Fibroblast of pulmonary artery (primary cell): ENCODE results near the gene CACNB2.

ENCODE experiments used
- DNase-seq: peaks from one replicate; pipeline ENCODE4 v3.0.0-alpha.2; 2010; ENCODE audit warnings: low read depth
- H3K4me3 ChIP-seq: replicated peaks from 2 replicates; pipeline ENCODE4 v1.5.1; 2011; ENCODE audit warnings: low read depth, mild to moderate bottlenecking, control low read depth, low read length, moderate library complexity
- TF ChIP-seq, protein P1 (sequence below): IDR thresholded peaks from 2 replicates; pipeline ENCODE4 v1.5.1; 2011; ENCODE audit warnings: mild to moderate bottlenecking, control low read depth, low read length, inconsistent platforms; ENCODE audit errors: missing control alignments

The CACNB2 gene

DNA sequence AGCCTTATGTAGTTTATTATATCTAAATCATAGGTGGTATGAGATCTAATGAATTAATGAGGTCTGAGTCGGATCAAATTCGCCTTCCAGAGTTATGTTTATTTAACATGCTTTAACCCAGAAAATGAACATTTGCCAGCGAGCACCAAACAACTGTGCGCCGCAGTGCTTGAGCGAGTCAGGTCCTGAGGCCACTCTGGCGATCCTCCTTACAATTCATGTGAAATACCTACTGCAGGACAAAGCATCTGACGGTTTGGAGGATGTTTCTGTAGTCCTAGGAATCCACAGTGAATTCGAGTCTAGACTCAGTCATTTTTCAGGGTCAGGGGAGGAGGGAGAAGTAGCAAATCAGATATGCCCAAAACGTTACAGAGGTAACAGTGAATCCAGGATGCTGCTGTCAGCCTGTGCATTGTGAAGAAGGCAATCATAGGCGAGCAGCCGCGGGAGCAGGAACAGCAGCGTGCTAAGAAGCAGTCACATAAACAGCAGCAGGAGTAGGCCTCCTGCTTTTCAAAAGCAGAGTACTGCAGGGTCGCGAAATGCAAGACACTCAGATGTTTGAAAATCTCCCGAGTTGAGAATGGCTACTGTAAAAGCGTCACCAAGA lies 120.2 kb downstream of the CACNB2 start:
- TF ChIP-seq, protein P1, sequence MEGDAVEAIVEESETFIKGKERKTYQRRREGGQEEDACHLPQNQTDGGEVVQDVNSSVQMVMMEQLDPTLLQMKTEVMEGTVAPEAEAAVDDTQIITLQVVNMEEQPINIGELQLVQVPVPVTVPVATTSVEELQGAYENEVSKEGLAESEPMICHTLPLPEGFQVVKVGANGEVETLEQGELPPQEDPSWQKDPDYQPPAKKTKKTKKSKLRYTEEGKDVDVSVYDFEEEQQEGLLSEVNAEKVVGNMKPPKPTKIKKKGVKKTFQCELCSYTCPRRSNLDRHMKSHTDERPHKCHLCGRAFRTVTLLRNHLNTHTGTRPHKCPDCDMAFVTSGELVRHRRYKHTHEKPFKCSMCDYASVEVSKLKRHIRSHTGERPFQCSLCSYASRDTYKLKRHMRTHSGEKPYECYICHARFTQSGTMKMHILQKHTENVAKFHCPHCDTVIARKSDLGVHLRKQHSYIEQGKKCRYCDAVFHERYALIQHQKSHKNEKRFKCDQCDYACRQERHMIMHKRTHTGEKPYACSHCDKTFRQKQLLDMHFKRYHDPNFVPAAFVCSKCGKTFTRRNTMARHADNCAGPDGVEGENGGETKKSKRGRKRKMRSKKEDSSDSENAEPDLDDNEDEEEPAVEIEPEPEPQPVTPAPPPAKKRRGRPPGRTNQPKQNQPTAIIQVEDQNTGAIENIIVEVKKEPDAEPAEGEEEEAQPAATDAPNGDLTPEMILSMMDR: no peak
- no peak for DNase-seq
- no peak overlapping the region for H3K4me3 ChIP-seq

GRCh38 chr10:18261063-18261610 lies 120.9 kb downstream of the CACNB2 start:
- H3K4me3 ChIP-seq: no peak overlapping the region
- TF ChIP-seq, protein P1: no peak
- DNase-seq: no peak

DNA sequence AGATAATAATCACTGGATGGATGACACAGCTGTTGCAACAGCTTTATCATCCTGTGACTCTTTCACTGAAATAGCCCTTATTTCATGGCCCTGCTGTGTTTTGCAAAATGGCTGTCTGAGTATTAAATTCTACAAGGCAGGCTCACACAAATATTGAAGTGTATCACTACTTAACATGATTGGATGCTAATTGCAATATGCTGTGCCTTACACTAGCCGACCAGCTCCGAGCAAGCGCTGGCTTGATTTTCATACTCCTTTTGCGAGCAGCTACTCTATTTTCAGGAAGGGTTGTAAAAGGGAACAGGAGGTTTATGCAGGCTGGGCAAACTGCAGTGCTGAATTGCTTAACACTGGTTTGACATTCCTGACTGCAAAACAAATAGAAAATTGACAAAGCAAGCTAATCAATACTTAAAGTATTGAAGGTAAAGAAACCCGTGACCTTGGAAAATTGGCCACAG lies 121.6 kb downstream of the CACNB2 start:
- TF ChIP-seq, protein P1: no peak

GRCh38 chr10:18264466-18265050 lies 124.3 kb downstream of the CACNB2 start:
- TF ChIP-seq, protein P1: no peak
- no peak for DNase-seq
- H3K4me3 ChIP-seq: no peak overlapping the region

More for the DNA sequence above, 121.6 kb downstream of the CACNB2 start:
- DNase-seq: no peak
- no peak overlapping the region for H3K4me3 ChIP-seq

GRCh38 chr10:18268005-18268404 lies 127.8 kb downstream of the CACNB2 start:
- no peak for DNase-seq
- TF ChIP-seq, protein P1: no peak
- H3K4me3 ChIP-seq: no peak overlapping the region

DNA sequence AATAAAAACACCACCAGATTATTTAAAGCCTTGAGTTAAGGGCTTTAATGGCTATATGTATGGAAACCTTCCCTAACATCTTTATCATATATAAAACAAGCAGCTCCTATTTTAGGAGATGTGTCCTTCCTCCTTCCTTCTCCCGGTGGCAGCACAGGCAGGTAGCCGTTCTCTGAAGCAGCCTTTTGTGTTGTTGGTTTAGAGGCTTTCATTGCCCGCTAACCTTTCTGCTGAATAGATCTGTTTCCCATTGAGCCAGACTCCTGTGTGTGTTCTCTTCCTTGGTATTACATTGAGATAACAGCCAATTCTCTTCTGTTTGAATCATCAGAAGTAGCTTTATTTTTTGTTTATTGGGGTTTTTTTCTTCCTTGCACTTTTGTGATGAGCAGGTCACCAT lies 131.3 kb downstream of the CACNB2 start:
- no peak overlapping the region for H3K4me3 ChIP-seq
- TF ChIP-seq, protein P1: no peak
- DNase-seq: no peak

GRCh38 chr10:18273039-18273438 lies 132.8 kb downstream of the CACNB2 start:
- DNase-seq: no peak
- H3K4me3 ChIP-seq: no peak overlapping the region
- TF ChIP-seq, protein P1: no peak
